Stimulated activated CD4-positive, alpha-beta T cell treated with anti-CD3 and anti-CD28 coated beads, Interleukin-4, amount 100 ng/mL, for 24 hours (primary cell): Measurements from ENCODE around the gene TYW5.
"Not testable (repeated sequence)": the region's sequence is repeated elsewhere in the genome, so short reads cannot be mapped to it uniquely, and the experiment has no call there.

Experiments used
- DNase-seq: peaks from one replicate; pipeline ENCODE4 v3.0.0-alpha.2; 2020

TYW5 gene

GRCh38 chr2:199914372-199914958 is 40.8 kb downstream of the TYW5 start:
- DNase-seq = no peak

DNA sequence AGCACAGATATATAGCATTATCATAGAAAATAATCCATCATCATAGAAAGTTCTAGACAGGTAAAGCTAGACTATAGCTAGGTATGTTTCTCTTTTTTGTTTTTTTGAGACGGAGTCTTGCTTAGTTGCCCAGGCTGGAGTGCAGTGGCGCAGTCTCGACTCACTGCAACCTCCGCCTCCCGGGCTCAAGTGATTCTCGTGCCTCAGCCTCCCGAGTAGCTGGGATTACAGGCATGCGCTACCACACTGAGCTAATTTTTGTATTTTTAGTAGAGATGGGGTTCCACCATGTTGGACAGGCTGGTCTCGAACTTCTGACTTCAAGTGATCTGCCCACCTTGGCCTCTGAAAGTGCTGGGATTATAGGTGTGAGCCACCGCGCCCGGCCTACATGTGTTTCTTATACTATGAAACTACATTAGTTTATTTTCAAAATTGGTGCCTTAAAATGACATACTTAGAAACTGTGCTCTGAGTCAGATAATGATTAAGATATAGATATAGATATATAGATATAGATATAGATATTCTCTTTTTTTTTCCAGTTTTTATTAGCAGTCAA is 42.7 kb downstream of the TYW5 start:
- not testable (repeated sequence) for DNase-seq

DNA sequence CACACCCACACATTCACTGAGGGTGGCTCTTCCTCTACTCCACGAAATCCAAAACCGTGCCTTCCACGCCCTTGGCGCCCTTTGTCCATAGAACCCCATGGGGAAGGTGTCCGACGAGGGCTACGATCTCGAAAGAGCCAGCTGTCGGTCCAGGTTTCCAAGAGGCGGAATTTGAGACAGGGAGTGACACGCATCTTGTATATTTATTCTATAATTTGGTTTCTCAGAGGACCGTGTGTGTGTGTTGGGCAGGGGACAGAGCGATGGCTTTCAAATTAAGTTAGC is 43.5 kb downstream of the TYW5 start:
- DNase-seq = no peak

- peak; percentile 95 for DNase-seq
These were observed 44.0 kb downstream of the TYW5 start, which contains the start of gene C2orf69 for GRCh38 chr2:199911052-199911876. C2orf69 (plus strand) TSS chr2:199911293; CDS start chr2:199911439, 146 bp downstream.

DNA sequence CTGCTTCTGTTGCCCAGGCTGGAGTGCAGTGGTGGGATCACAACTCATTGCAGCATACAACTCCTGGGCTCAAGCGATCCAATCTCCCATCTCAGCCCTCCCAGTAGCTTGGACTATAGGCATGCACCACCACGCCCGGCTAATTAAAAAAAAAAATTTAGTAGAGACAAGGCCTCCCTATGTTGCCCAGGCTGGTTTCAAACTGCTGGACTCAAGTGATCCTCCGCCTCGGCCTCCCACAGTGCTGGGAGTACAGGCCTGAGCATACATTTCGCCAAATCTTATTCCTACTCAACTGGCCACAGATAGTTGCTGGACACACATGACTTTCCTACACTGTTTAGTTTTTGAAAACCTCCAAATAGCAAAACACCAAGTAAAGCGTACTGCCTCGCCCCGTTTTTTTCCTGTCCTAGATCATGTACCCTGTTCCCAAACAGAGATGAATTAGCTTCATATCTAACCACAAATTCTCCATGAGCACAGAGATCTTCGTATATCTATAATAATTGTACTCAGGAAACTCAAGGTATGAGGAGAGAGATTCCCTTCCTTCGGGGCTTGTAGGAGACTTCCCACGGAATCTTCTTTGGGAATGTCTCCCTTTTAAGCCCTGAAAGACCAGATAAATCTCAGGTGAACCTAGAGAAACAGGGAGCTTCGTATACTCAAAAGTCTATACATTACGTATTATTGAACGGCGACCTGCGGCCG is 44.8 kb downstream of the TYW5 start:
- no peak for DNase-seq

DNA sequence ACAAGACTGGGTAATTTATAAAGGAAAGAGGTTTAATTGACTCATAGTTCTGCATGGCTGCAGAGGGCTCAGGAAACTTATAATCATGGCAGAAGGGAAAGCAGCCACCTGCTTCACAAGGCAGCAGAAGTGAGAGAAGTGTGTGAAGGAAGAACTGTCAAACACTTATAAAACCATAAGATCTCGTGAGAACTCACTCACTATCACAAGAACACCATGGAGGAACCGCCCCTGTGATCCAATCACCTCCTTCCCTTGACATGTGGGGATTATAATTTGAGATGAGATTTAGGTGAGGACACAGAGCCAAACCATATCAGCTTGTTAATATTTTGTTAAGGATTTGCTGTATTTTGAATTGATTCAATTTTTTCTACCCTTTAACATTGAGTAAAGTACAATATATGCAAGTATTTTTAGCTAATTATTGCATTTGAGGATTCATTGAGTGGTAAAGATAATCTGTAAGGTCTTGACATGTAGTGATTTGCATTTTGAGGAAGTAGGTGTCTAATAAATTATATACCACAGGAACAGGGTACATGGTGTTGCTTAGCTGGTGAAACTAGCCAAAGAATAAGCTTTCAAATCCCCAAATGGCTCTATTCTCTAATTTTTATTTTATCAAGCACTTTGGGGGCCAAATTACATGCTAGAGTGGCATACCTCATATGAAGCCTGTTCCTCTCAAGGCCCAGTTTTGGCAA is 48.1 kb downstream of the TYW5 start:
- no peak for DNase-seq

DNA sequence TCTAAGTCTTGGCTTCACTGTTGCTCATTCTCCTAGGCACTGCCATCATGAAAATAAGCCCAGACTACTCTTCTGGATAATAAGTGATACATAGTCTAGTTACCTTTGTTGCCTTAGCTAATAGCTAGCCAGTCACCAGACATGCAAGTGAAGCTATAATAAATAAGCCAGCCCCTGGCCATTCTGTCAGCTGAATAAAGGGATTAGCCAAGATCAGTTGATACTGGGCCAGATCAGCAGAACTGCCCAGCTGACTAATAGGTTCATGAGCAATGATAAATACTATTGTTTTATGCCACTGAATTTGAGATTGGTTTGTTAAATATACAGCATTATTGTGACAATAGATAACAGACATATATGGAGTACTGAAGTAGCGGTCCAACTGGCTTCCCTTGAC is 52.2 kb downstream of the TYW5 start:
- DNase-seq = no peak

DNA sequence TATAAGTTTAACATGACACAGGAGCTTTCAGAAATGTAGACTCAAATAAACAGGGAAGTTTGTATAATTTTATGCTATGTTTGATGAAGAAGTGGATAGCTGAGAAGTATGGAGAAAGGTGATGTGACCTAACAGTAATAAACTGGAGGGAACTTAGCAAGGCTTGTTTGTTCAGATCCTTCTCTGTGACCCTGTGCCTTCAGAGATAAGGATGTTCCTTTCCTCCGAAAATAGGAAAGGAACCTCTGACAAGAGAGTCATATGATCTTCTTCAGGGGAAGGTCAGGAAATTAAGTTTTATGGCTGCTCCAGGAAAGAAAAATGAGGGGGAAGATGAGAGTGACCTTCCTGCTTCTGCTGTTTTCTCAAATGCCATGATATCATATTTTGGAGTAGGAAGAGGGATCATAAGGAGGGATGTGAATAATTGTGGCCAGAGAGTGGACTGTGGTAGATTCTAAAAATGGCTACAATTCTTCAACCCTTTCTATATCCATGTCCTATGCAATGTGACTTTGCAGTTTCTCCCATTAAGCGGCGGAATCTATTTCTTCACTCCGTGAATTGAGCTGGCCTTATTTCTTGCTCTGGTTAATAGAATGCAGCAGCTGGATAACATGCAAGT is 52.7 kb downstream of the TYW5 start:
- DNase-seq = no peak

DNA sequence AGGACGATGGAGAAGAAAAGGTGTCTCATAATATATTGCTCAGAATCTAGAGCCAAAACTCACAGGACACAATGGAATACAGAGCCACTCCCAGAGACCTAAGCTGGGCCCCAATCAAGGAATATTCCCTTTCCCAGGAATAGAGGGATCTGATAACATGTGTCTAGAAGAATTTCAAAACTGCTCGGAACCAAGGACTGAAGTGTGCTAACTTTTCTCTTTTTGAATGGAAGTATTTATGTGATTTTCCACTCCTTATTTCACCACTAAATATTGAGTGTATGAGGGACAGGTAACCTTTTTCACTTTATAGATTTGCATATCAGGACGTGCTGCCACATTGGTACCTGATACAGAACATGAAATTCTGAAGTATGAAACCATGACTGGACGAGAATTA is 53.3 kb downstream of the TYW5 start:
- DNase-seq = no peak

GRCh38 chr2:199896617-199897016 is 58.7 kb downstream of the TYW5 start:
- no peak for DNase-seq

GRCh38 chr2:199895406-199895805 is 59.9 kb downstream of the TYW5 start:
- no peak for DNase-seq

- DNase-seq = no peak
These were observed 71.6 kb downstream of the TYW5 start for GRCh38 chr2:199883474-199884212.

DNA sequence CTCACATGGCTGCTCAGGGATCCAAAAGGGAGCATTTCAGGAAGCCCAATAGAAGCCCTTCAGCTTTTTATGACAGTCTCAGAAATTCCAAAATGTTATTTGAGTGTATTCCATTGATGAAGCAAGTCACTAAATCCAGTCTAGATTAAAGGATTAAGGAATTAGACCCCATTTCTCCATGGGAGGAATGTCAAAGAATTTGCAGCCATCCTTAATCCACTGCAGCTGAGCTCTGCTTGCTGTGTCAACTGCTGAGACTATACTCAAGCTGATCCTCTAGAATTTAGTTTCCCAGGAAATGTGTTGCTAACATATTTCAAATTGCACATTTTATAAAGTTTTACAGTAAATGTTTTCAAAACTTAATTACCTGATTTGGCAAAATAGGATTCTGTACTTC is 72.6 kb downstream of the TYW5 start:
- no peak for DNase-seq
